ENCODE data around the gene NUDT22.

- TF ChIP-seq REST (IDR thresholded peaks at IDR 0.05; ENCODE audit: borderline replicate concordance), result no peak
- no peak for TF ChIP-seq CTCF (IDR thresholded peaks at IDR 0.05; ENCODE audit: poor library complexity, severe bottlenecking)
- TF ChIP-seq POLR2AphosphoS5 (IDR thresholded peaks at IDR 0.05), result no peak
Observed at GRCh38 chr11:64237484-64237951, 11.4 kb downstream of the NUDT22 start.

Data from neural cell (in vitro differentiated cells).